WI38 (cell line): ENCODE measurements around the gene GLS.

Source experiments
- H3K4me3 ChIP-seq: 2 replicates; pipeline ENCODE4 v1.5.1; 2011; ENCODE audit warnings: low read depth, mild to moderate bottlenecking, control low read depth, low read length
- CTCF ChIP-seq: IDR thresholded peaks from 2 replicates; pipeline ENCODE4 v1.5.1; 2012; ENCODE audit warnings: low read depth, mild to moderate bottlenecking, control low read depth, low read length

GLS gene

GRCh38 chr2:190984595-190984994 lies 104.0 kb downstream of the GLS start:
- no peak for TF ChIP-seq CTCF
- no peak overlapping the region for H3K4me3 ChIP-seq

GRCh38 chr2:190986221-190986953 lies 105.8 kb downstream of the GLS start:
- TF ChIP-seq CTCF, result no peak
- H3K4me3 ChIP-seq, result no peak overlapping the region

- no peak overlapping the region for H3K4me3 ChIP-seq
- TF ChIP-seq CTCF, result no peak
These were observed 106.5 kb downstream of the GLS start for GRCh38 chr2:190987116-190987515.

GRCh38 chr2:190987938-190988337 lies 107.3 kb downstream of the GLS start:
- TF ChIP-seq CTCF, result no peak
- no peak overlapping the region for H3K4me3 ChIP-seq

- no peak for TF ChIP-seq CTCF
- H3K4me3 ChIP-seq, result no peak overlapping the region
These were observed 108.3 kb downstream of the GLS start for GRCh38 chr2:190988910-190989309.

- TF ChIP-seq CTCF, result no peak
- H3K4me3 ChIP-seq, result no peak overlapping the region
These were observed 109.5 kb downstream of the GLS start for GRCh38 chr2:190990132-190990531.

GRCh38 chr2:190993292-190993643 lies 112.6 kb downstream of the GLS start:
- no peak overlapping the region for H3K4me3 ChIP-seq
- TF ChIP-seq CTCF, result no peak
